ENCODE measurements around the gene AK9.

DNA sequence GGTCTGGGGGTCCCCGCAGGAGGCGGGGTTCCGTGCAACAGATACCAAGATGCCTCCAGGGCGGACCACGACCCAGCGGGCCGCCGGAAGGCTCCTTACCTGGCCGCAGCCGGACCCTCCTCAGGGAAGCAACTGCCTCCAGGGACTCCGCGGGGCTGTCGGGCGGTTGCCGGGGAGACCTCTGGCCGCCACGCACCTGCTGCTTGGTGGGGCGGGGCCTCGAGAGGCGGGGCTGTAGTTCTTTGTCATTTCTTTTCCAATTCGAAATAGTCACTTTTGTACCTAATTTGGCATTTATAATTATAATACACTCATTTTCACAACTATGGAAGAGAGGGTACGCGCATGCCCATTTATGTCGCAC, 647 bp downstream of the AK9 start:
- TF ChIP-seq, protein P1, sequence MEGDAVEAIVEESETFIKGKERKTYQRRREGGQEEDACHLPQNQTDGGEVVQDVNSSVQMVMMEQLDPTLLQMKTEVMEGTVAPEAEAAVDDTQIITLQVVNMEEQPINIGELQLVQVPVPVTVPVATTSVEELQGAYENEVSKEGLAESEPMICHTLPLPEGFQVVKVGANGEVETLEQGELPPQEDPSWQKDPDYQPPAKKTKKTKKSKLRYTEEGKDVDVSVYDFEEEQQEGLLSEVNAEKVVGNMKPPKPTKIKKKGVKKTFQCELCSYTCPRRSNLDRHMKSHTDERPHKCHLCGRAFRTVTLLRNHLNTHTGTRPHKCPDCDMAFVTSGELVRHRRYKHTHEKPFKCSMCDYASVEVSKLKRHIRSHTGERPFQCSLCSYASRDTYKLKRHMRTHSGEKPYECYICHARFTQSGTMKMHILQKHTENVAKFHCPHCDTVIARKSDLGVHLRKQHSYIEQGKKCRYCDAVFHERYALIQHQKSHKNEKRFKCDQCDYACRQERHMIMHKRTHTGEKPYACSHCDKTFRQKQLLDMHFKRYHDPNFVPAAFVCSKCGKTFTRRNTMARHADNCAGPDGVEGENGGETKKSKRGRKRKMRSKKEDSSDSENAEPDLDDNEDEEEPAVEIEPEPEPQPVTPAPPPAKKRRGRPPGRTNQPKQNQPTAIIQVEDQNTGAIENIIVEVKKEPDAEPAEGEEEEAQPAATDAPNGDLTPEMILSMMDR (conservative IDR thresholded peaks at IDR 0.05; ENCODE audit: low read length) = no peak
- no peak for TF ChIP-seq EZH2phosphoT487 (IDR thresholded peaks at IDR 0.05; ENCODE audit: borderline replicate concordance)
